SHP77 treated with DMSO at 0.1 percent for 48 hours (cell line): ENCODE results near the gene C2orf69.
A peak's percentile ranks its signal among the peaks of the same experiment; 100 is the strongest.
"Not testable (repeated sequence)": the region's sequence is repeated elsewhere in the genome, so short reads cannot be mapped to it uniquely, and the experiment has no call there.

ENCODE experiments used
- DNase-seq: peaks from one replicate; lab custom pipeline; 2025; lab: John Stamatoyannopoulos, UW

The C2orf69 gene, protein sequence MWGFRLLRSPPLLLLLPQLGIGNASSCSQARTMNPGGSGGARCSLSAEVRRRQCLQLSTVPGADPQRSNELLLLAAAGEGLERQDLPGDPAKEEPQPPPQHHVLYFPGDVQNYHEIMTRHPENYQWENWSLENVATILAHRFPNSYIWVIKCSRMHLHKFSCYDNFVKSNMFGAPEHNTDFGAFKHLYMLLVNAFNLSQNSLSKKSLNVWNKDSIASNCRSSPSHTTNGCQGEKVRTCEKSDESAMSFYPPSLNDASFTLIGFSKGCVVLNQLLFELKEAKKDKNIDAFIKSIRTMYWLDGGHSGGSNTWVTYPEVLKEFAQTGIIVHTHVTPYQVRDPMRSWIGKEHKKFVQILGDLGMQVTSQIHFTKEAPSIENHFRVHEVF

DNA sequence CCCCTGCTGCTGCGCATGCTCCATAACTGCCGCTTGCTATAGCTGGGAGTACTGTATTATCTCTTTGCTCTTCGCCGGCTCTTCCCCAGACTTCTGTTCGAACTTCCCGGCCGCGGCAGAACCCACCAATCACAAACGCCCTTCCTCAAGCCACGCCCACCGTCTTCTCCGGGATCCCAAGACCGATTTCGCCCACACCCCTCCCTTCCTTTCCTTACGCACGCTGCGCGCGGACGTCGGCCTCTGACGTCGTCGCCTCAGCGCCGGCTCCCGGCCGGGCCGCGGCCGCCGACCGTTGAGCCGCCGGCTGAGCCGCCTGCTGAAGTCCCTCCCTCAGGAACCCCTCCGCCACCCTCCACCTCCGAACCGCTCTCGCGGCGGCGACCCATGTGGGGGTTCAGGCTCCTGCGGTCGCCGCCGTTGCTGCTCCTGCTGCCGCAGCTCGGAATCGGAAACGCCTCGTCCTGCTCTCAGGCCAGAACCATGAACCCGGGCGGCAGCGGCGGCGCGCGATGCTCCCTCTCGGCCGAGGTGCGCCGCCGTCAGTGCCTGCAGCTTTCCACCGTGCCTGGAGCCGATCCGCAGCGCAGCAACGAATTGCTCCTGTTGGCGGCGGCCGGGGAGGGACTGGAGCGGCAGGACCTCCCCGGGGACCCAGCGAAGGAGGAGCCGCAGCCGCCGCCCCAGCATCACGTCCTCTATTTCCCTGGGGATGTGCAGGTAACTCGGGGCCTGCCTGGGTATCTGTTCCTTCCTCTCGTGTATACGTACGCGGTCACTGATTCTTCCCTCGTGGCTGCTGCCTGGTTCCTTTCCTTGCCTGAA is at the start of gene C2orf69:
TSS of gene C2orf69 (plus strand) at position 242 of the 825 bp plus-strand sequence. CDS start at position 388, 146 bp downstream.
- DNase-seq, result peak; percentile 94

- DNase-seq, result no peak
Measured at GRCh38 chr2:199862788-199863187, 48.3 kb upstream of the C2orf69 start.

DNA sequence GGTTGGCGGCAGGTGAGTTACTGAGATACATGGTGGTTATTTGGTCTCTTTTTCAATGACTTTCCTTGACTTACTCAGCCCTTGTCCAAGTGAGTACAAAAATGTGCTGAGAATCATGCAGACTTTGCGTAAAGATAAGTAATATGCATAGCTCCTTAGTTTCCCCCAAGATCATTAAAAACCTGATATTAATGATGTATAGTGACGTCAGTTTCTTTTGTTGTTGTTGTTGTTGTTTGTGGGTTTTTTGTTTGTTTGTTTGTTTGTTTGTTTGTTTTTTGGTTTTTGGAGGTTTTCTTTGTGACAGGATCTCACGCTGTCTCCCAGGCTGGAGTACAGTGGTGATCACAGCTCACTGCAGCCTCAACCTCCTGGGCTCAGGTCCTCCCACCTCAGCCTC is 45.2 kb upstream of the C2orf69 start:
- DNase-seq, result no peak

GRCh38 chr2:199868431-199869226 is 42.5 kb upstream of the C2orf69 start:
- DNase-seq, result no peak

DNA sequence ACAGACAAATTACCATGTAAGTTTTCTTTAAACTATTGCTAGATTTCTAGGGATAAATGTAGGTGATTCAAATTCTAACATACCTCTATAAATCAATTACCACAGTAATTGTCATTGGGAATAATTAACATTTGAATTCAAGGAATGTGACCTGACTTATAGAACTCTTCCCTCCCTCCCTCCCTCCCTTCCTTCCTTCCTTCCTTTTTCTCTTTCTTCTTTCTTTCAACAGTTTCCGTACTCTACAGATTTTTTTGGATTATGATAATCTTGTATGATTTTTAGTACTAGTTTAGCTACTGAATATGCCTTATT is 41.9 kb upstream of the C2orf69 start:
- no peak for DNase-seq

DNA sequence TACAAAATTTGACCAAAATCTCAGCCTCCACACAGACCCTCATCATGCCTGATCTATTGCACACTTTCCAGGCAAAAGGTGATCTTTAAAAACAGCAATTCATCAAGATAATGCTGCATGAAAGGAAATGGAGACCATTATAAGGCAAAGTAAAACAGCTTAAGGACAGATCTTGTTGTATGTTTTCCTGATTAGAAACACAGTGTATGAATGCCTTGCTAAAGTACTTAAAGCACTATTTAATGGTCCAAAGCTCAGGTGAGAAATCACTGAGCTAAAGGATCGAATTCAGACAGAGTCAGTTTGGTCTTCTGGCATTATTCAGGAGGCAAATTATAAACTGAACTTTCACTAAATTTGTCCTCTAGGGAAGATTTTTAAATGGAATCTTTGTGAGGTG is 41.4 kb upstream of the C2orf69 start:
- no peak for DNase-seq

DNA sequence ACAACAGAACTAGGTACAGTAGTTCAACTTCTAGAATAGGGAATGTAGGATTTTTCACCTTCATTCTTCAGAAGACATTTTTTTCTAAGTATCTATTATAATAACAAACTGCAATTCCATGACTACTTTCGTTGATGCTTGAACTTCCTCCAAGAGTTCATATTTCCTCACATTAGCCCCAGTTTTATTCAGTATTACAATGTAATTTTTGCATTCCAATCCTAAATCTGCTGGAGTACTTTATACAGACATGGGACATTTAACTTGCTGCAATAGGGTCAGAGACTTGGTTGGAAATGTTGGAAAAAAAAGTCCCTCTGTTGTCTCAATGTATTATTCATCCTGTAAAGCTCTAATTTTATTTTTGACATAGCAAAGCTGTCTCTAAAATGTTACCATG is 40.5 kb upstream of the C2orf69 start:
- no peak for DNase-seq

- DNase-seq, result no peak
Measured at GRCh38 chr2:199874209-199874608, 36.9 kb upstream of the C2orf69 start.

DNA sequence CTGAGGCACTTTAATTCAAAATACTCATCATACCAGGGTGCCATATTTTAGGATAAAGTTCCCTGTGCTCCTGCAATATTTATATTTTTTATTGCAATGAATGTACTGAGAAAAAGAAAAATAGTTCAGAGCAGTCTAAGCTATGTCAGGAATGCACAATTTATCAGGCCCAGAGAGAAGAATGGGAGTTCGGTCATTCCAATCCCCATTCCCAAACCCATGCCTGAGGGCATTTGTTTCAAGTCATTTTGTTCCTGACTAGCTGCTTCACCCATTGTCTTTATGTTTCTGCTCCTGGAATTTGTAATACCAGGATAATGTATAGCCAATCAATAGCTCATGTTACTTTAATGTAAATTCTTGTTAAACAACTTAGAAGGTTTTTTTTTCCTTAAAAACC is 35.7 kb upstream of the C2orf69 start:
- DNase-seq, result no peak

DNA sequence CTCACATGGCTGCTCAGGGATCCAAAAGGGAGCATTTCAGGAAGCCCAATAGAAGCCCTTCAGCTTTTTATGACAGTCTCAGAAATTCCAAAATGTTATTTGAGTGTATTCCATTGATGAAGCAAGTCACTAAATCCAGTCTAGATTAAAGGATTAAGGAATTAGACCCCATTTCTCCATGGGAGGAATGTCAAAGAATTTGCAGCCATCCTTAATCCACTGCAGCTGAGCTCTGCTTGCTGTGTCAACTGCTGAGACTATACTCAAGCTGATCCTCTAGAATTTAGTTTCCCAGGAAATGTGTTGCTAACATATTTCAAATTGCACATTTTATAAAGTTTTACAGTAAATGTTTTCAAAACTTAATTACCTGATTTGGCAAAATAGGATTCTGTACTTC is 28.4 kb upstream of the C2orf69 start:
- no peak for DNase-seq

DNA sequence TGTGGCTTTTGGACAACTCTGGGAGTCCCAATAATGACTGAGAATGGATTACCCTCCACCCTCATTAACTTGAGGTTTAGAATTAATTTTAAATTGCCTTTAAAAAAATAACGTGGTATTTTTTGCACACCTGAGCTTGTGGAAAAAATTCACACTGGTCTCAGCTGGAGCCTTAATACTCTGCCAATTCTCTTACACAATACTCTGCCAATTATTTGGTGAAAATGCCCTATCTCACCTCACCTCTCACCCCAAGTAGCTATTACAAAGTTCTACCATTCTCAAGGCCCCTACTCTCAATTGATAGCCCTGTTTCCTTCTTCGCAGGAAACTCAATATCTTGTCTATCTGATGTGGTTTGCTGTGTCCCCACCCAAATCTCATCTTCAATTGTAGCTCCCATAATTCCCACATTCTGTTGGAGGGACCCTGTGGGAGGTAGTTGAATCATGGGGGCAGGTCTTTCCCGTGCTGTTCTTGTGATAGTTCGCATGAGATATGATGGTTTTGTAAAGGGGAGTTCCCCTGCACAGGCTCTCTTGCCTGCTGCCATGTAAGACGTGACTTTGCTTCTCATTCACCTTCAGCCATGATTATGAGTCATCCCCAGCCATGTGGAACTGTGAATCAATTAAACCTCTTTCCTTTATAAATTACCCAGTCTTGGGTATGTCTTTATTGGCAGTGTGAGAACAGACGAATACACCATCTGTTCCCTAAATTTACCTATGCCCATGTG is 27.4 kb upstream of the C2orf69 start:
- no peak for DNase-seq

- no peak for DNase-seq
Measured at GRCh38 chr2:199895406-199895805, 15.7 kb upstream of the C2orf69 start.

GRCh38 chr2:199896617-199897016 is 14.5 kb upstream of the C2orf69 start:
- DNase-seq, result no peak

DNA sequence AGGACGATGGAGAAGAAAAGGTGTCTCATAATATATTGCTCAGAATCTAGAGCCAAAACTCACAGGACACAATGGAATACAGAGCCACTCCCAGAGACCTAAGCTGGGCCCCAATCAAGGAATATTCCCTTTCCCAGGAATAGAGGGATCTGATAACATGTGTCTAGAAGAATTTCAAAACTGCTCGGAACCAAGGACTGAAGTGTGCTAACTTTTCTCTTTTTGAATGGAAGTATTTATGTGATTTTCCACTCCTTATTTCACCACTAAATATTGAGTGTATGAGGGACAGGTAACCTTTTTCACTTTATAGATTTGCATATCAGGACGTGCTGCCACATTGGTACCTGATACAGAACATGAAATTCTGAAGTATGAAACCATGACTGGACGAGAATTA is 9.2 kb upstream of the C2orf69 start:
- no peak for DNase-seq

GRCh38 chr2:199902486-199903110 is 8.5 kb upstream of the C2orf69 start:
- DNase-seq, result no peak

DNA sequence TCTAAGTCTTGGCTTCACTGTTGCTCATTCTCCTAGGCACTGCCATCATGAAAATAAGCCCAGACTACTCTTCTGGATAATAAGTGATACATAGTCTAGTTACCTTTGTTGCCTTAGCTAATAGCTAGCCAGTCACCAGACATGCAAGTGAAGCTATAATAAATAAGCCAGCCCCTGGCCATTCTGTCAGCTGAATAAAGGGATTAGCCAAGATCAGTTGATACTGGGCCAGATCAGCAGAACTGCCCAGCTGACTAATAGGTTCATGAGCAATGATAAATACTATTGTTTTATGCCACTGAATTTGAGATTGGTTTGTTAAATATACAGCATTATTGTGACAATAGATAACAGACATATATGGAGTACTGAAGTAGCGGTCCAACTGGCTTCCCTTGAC is 8.0 kb upstream of the C2orf69 start:
- DNase-seq, result no peak

- DNase-seq, result no peak
Measured at GRCh38 chr2:199907008-199907714, 3.9 kb upstream of the C2orf69 start.

- DNase-seq, result no peak
Measured at GRCh38 chr2:199910338-199911051, 598 bp upstream of the C2orf69 start.

GRCh38 chr2:199911877-199912161 is 726 bp downstream of the C2orf69 start:
- DNase-seq, result no peak

DNA sequence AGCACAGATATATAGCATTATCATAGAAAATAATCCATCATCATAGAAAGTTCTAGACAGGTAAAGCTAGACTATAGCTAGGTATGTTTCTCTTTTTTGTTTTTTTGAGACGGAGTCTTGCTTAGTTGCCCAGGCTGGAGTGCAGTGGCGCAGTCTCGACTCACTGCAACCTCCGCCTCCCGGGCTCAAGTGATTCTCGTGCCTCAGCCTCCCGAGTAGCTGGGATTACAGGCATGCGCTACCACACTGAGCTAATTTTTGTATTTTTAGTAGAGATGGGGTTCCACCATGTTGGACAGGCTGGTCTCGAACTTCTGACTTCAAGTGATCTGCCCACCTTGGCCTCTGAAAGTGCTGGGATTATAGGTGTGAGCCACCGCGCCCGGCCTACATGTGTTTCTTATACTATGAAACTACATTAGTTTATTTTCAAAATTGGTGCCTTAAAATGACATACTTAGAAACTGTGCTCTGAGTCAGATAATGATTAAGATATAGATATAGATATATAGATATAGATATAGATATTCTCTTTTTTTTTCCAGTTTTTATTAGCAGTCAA is 1.5 kb downstream of the C2orf69 start:
- DNase-seq, result not testable (repeated sequence)
